ENCODE measurements around the gene RABGGTB.
"Not testable (repeated sequence)": the region's sequence is repeated elsewhere in the genome, so short reads cannot be mapped to it uniquely, and the experiment has no call there.

RABGGTB gene

GRCh38 chr1:75795703-75796193 lies 9.7 kb downstream of the RABGGTB start:
- no peak for DNase-seq (ENCODE audit: low read depth)

GRCh38 chr1:75796376-75797272 lies 10.6 kb downstream of the RABGGTB start, which contains the start of gene MSH4:
Gene MSH4, plus strand, starts transcription at chr1:75796882. Its CDS starts 104 bp downstream, at chr1:75796986.
- DNase-seq (ENCODE audit: low read depth): no peak

GRCh38 chr1:75797273-75797588 lies 11.2 kb downstream of the RABGGTB start:
- no peak for DNase-seq (ENCODE audit: low read depth)

GRCh38 chr1:75797606-75798216 lies 11.7 kb downstream of the RABGGTB start:
- DNase-seq (ENCODE audit: low read depth): no peak

GRCh38 chr1:75801480-75801879 lies 15.4 kb downstream of the RABGGTB start:
- DNase-seq (ENCODE audit: low read depth): not testable (repeated sequence)

GRCh38 chr1:75808921-75809320 lies 22.9 kb downstream of the RABGGTB start:
- no peak for DNase-seq (ENCODE audit: low read depth)

GRCh38 chr1:75810113-75810512 lies 24.1 kb downstream of the RABGGTB start:
- not testable (repeated sequence) for DNase-seq (ENCODE audit: low read depth)

- DNase-seq (ENCODE audit: low read depth): no peak
These were observed 25.3 kb downstream of the RABGGTB start for GRCh38 chr1:75811211-75811981.

GRCh38 chr1:75812065-75812464 lies 26.0 kb downstream of the RABGGTB start:
- DNase-seq (ENCODE audit: low read depth): no peak

- DNase-seq (ENCODE audit: low read depth): not testable (repeated sequence)
These were observed 37.5 kb downstream of the RABGGTB start for GRCh38 chr1:75823596-75823995.

GRCh38 chr1:75836528-75837100 lies 50.6 kb downstream of the RABGGTB start:
- DNase-seq (ENCODE audit: low read depth): no peak

GRCh38 chr1:75838079-75838478 lies 52.0 kb downstream of the RABGGTB start:
- no peak for DNase-seq (ENCODE audit: low read depth)

GRCh38 chr1:75841421-75841820 lies 55.4 kb downstream of the RABGGTB start:
- no peak for DNase-seq (ENCODE audit: low read depth)

Data from amniotic epithelial cell (primary cell).